Activated T-cell treated with anti-CD3 and anti-CD28 coated beads for 4 hours (primary cell): ENCODE measurements around the gene VIPR2.
"Not testable (repeated sequence)": the region's sequence is repeated elsewhere in the genome, so short reads cannot be mapped to it uniquely, and the experiment has no call there.

Experiments
- DNase-seq: peaks from one replicate; pipeline ENCODE4 v3.0.0-alpha.2; 2020

VIPR2 gene

DNA sequence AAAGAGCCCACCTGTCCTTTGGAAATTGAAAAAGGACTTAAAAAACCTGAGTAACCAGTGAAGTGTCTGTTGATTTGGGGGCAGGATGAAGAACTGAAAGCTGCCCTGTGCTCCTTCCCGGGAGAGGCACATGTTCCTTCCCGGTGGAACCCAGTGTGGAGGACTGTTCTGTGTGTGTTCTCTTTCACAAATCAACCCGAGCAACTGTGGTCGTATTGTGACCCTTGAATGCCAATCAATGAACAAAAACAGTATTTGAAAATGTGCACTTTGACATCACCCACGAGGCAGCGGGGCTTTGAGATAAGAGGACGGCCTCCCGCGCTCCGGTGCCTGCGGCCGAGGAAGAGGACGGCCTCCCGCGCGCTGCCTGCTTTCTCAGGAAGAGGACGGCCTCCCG, 139.0 kb downstream of the VIPR2 start:
- no peak for DNase-seq

DNA sequence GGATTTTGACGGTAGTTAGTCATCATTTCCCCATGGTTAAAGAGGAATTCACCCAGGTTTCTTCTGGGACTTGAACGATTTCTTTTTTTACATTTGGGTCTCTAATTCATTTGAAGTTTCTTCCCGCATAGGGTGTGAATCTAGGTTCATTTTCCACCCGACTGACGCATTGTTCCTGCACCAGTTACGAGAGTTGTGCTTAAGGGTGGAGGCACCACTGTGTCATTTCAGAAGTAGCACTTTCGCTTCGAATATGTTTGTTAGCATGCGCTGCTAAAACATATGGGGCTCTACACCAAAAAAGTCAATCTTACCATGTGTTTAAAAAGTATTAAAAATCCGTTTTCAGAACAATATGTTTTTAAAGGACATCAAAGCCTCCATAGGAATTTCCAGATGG, 140.3 kb downstream of the VIPR2 start:
- no peak for DNase-seq

DNA sequence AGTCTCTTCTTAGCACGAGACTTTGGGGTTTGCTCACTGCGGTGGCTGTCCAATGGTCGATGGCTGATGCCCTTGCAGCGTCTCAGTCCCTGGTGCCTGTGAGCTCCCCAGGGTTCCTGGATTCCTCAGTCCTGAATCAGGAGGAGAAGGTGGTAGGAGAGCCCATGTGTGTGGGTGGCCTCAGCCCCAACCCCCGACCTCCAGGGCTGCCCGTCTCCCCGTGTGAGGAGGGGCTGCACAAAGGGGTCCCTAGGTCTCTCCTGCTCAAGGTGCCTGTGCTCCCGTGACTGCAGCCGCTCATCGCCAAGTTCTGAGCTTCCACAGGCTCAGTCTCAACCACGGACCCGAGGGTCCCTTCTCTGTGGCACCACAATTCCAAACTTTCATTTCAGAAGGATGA, 142.9 kb downstream of the VIPR2 start:
- no peak for DNase-seq

GRCh38 chr7:159000859-159001435, 143.7 kb downstream of the VIPR2 start:
- DNase-seq, result no peak

GRCh38 chr7:159000070-159000469, 144.6 kb downstream of the VIPR2 start:
- no peak for DNase-seq

GRCh38 chr7:158999496-158999895, 145.2 kb downstream of the VIPR2 start:
- no peak for DNase-seq

DNA sequence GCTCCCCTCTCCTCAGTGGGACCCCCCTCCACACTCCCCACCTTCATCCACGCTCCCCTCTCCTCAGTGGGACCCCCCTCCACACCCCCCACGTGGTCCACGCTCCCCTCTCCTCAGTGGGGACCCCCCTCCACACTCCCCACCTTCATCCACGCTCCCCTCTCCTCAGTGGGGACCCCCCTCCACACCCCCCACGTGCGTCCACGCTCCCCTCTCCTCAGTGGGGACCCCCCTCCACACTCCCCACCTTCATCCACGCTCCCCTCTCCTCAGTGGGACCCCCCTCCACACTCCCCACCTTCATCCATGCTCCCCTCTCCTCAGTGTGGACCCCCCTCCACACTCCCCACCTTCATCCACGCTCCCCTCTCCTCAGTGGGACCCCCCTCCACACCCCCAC, 146.4 kb downstream of the VIPR2 start:
- DNase-seq, result not testable (repeated sequence)

GRCh38 chr7:158997471-158997870, 147.2 kb downstream of the VIPR2 start:
- no peak for DNase-seq

DNA sequence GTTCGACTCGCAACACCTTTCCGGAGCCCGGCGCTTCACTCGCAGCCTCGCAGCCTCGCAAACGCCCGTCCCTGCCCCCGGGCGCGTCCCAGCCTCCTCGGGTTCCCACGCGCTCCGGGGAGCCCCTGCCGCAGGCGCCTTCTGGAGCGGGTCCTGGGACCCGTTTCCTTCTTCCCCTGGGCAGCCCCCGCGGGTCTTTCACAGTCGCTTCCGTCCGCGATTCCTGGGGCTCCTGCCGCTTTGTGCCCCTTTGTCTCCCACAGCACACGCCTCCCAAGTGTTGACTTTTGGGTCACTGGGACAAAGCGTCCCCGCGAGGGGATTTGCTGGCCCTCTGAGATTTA, 147.6 kb downstream of the VIPR2 start:
- DNase-seq, result no peak

GRCh38 chr7:158996214-158997109, 148.2 kb downstream of the VIPR2 start:
- DNase-seq, result no peak

DNA sequence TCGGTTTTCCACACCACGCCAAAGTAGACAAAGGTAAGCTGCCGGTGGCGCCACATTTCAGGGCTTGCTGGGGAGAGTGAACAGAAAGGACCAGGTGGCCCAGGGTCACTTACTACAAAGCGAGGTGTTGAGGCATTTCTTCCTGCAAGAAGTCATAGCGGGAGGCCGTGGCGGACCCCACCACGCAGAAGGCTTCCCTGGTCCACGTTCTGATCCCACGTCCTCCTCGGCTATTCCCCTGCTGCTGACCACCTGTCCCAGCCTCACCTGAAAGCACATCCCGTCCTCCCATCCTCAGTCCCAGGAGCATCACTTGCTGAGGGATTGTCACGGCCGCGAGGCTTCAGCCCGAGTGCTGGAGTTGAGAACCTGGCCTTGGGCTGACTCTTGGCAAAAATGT, 149.2 kb downstream of the VIPR2 start:
- DNase-seq, result no peak

GRCh38 chr7:158994687-158995086, 150.0 kb downstream of the VIPR2 start:
- DNase-seq, result no peak

GRCh38 chr7:158993591-158993990, 151.1 kb downstream of the VIPR2 start:
- DNase-seq, result no peak

DNA sequence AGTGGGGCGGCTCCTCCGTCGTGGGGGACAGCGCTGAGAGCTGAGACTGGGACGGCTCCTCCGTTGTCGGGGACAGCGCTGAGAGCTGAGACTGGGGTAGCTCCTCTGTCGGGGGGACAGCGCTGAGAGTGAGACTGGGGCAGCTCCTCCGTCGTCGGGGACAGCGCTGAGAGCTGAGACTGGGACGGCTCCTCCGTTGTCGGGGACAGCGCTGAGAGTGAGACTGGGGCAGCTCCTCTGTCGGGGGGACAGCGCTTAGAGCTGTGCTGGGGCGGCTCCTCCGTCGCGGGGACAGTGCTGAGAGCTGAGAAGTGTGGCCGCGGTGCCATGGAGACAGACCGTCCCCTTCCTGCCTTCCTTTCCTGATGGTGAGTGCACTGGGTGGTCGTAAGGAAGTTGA, 151.9 kb downstream of the VIPR2 start:
- no peak for DNase-seq

DNA sequence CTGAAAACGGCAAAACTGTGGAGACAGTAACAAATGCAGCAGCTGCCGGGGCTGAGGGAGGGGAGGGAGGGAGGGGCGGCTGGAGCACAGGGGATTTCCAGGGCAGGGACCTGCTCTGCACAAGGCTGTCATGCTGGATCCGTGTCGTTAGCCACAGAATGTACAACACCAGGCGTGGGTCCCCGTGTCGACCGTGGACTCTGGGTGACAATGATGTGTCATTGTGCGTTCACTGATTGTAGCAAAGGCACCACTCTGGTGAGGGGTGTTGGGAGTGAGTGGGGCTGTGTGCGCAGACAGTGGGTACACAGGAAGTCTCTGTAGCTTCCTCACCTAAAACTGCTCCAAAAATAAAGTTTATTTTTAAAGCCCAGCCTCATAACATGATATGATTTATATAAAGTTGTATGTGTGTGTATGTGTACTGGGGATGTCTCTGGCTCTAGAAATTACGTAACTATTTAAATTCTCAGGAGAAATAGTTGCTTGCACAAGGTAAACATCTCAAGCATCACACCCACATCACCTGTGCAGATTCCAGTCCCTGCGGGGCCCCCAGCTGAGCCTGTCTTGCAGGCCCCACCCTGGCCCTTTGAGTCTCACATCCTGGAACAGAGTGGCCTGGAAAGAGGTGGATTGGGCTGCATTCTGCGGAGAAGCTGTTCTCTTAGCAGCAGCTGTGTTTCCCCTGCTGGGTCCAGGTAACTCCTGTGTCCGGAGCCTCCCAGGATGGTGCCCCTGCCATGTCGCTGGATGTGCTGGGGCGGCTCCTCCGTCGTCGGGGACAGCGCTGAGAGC, 152.6 kb downstream of the VIPR2 start:
- DNase-seq, result no peak

DNA sequence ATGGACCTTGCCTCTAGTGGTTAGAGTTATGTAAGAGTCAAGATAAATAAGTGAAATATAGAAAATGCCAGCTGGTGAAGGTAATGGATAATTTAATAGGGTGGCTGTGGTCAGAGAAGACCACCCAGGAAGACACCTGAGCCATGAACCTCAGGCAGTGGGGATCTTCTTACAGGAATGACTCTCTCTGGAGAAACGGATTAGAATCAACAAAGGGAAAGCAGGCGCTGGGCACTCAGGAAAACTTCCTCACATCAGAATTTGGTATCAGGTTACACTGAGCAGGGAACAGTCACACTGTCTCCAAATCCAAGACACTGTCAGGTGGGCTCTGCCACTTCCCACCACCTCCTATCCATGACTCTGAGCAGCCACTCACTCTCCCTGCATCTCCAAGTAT, 155.7 kb downstream of the VIPR2 start:
- no peak for DNase-seq

- DNase-seq, result no peak
Observed at GRCh38 chr7:158988302-158988862, 156.3 kb downstream of the VIPR2 start.

- DNase-seq, result no peak
Observed at GRCh38 chr7:158987691-158988090, 157.0 kb downstream of the VIPR2 start.

- DNase-seq, result no peak
Observed at GRCh38 chr7:158985583-158985982, 159.1 kb downstream of the VIPR2 start.

- DNase-seq, result not testable (repeated sequence)
Observed at GRCh38 chr7:158984007-158984406, 160.7 kb downstream of the VIPR2 start.

- not testable (repeated sequence) for DNase-seq
Observed at GRCh38 chr7:158982080-158982479, 162.6 kb downstream of the VIPR2 start.

DNA sequence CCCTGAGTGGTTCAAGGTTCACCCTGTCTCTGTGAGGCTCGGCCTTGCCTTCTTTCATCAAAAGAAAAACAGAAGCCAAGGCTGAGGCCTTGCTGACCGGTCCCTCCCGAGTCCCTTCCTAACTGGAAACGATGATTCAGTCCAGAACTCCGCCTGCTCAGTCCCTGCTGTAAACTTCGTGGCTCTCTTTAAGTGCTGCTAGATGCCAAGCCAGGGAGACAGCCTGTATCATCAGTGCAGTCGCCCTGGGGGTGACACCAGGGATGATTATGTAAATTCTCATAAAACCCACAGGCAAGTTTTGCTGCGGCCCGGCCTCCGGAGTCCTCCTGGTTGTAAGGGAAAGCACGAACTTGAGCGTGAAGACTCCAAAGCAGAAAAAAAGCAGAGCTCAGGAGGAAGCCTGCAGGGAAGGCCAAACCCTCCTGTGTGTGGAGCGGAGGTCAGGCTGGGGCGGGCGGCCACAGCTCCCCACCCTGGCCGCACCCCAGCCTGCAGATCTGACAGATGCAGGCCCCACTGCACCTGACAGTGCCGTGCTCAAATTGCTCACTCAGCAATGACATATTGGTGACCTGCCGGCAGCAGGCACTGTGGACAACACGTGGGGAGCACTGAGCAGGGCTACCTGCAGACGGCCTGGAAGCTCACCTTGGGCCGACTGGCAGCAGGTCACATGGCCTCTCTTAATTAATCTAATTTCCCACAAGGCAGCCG, 164.9 kb downstream of the VIPR2 start:
- DNase-seq, result no peak

DNA sequence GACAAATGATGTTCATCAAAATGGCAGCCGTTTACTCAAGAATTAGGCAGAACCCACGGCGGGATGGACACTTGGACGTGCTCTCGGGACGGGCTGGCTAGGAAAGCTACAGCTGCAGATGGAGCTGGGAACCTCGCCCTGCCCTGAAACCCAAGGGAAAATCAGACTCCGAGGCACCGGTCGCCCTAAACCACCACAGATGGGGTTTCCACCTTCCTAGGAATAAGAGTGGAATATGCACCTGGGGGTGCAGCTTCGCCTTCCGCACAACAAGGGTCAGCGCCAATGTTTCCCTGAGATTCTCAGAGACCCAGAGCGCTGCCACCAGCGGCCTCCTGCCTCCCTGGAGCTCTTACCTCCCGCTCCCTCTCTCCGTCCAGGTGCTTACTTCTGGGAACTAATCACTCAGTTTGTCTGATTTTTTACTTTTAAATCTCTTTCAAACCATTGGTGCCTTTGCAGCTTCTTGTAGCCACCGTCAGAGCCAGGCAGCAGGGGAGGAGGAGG, 165.6 kb downstream of the VIPR2 start:
- no peak for DNase-seq
